HepG2 (cell line): ENCODE results near the gene CACNA2D1. TPM values are rescaled to one million over a fixed set of nuclear protein-coding genes. Genes with fewer than 3 reads are reported as not detected.

Experiments
- ATAC-seq: fragments of 200-7000 bp; cut with Tn5 transposase; 3 replicates; pipeline ENCODE4 v1.9.1; 2020; ENCODE audit warnings: mild to moderate bottlenecking, moderate library complexity
- BruUV-seq: library from RNA; stranded (reverse); fragments of 400-500 nt; replicated peaks from 2 replicates; lab custom pipeline; 2021; lab: Mats Ljungman, UMichigan
- CTCF ChIA-PET: fragments of 300-600 bp; formaldehyde crosslinking; extraction: SDS; loops from one replicate; lab custom pipeline; 2021; ENCODE audit warnings: low total read pairs, inconsistent platforms, low intra/inter-chr PET ratio; lab: Yijun Ruan, JAX
- POLR2A ChIA-PET: fragments of 350-600 bp; sonication (Branson Sonifier 250); formaldehyde crosslinking; loops from one replicate; lab custom pipeline; 2020; ENCODE audit warnings: antibody characterized with exemption, inconsistent platforms; lab: Yijun Ruan, JAX
- DNase-seq: peaks from one replicate; pipeline ENCODE4 v3.0.0-alpha.2; 2015; ENCODE audit warnings: low spot score
- FAIRE-seq: peaks from 3 replicates; lab custom pipeline; 2011; peaks lifted over from hg19 to GRCh38; lab: Jason Lieb, UNC
- H2AFZ ChIP-seq: one replicate; pipeline ENCODE4 v1.6.1; 2011; ENCODE audit warnings: low read length, inconsistent platforms
- H3K27ac ChIP-seq: fragments of 300-600 bp; 3 replicates; pipeline ENCODE4 v1.8.0; 2011; ENCODE audit warnings: mixed run types, mild to moderate bottlenecking, mixed read lengths, low read length, inconsistent platforms; ENCODE audit not compliant: insufficient read depth; ENCODE audit errors: extremely low read length
- H3K27me3 ChIP-seq, 2 experiments: fragments of 200-600 bp in 1 of 2; 2 replicates in 1 of 2; 3 replicates in 1 of 2; pipeline versions ENCODE4 v1.6.0 to v1.8.0; 2011; ENCODE audit warnings: low read length in 2 of 2, mild to moderate bottlenecking in 2 of 2, moderate library complexity in 2 of 2, inconsistent platforms in 1 of 2; ENCODE audit not compliant: insufficient read depth in 2 of 2, control insufficient read depth in 1 of 2
- H3K36me3 ChIP-seq, 2 experiments: fragments of 200-600 bp in 1 of 2; replicated peaks in 1 of 2; 2 replicates in 1 of 2; 3 replicates in 1 of 2; pipeline versions ENCODE4 v1.5.1 to v1.8.0; 2011; ENCODE audit warnings: low read length in 2 of 2, inconsistent platforms in 1 of 2; ENCODE audit not compliant: insufficient read depth in 2 of 2, control insufficient read depth in 1 of 2
- H3K4me1 ChIP-seq: 2 replicates; pipeline ENCODE4 v1.5.1; 2012; ENCODE audit warnings: low read length, inconsistent platforms; ENCODE audit not compliant: insufficient read depth
- H3K4me2 ChIP-seq: 2 replicates; pipeline ENCODE4 v1.6.0; 2011; ENCODE audit warnings: low read depth, low read length, inconsistent platforms
- H3K4me3 ChIP-seq, 3 experiments: fragments of 200-600 bp in 1 of 3; sonication (generic), shearing (Covaris generic) in 1 of 3; replicated peaks in 1 of 3; 2 replicates each; pipeline ENCODE4 v1.5.1; 2011 to 2016; ENCODE audit warnings: low read length in 3 of 3, inconsistent platforms in 2 of 3, low read depth in 2 of 3, mild to moderate bottlenecking in 2 of 3, control low read depth in 1 of 3, mixed read lengths in 1 of 3; ENCODE audit not compliant: insufficient read depth in 1 of 3
- H3K79me2 ChIP-seq: one replicate; pipeline ENCODE4 v1.6.1; 2011; ENCODE audit warnings: low read length, inconsistent platforms; ENCODE audit not compliant: insufficient read depth
- H3K9ac ChIP-seq: 2 replicates; pipeline ENCODE4 v1.6.0; 2011; ENCODE audit warnings: mild to moderate bottlenecking, low read depth, low read length, inconsistent platforms; ENCODE audit not compliant: insufficient read depth
- H3K9me3 ChIP-seq: 2 replicates; pipeline ENCODE4 v1.5.1; 2012; ENCODE audit warnings: mild to moderate bottlenecking, low read length
- H4K20me1 ChIP-seq: 2 replicates; pipeline ENCODE4 v1.6.0; 2011; ENCODE audit warnings: inconsistent platforms, mild to moderate bottlenecking, low read length, moderate library complexity; ENCODE audit not compliant: insufficient read depth
- CBX1 ChIP-seq: IDR thresholded peaks from one replicate; pipeline ENCODE4 v1.6.1; 2016; ENCODE audit warnings: antibody characterized with exemption, low read depth
- CBX2 ChIP-seq, 2 experiments: fragments of 200-600 bp in 1 of 2; sonication (generic); formaldehyde crosslinking in 1 of 2; IDR thresholded peaks; 2 replicates each; pipeline versions ENCODE4 v1.7.0 to v1.8.1; 2018 to 2022; ENCODE audit warnings: low read depth in 2 of 2, low read length in 1 of 2, mild to moderate bottlenecking in 1 of 2, missing genetic modification reagents in 1 of 2
- ETV6 ChIP-seq: sonication (generic); formaldehyde crosslinking; conservative IDR thresholded peaks from 2 replicates; pipeline ENCODE4 v1.4.0; 2020; ENCODE audit warnings: missing genetic modification reagents
- FOXK2 ChIP-seq: fragments of 450-650 bp; IDR thresholded peaks from 2 replicates; pipeline ENCODE4 v1.6.1; 2016
- GTF2F1 ChIP-seq: fragments of 150-350 bp; IDR thresholded peaks from 2 replicates; pipeline ENCODE4 v1.6.1; 2014; ENCODE audit warnings: low read length
- HMG20A ChIP-seq: IDR thresholded peaks from 2 replicates; pipeline ENCODE4 v1.6.1; 2016; ENCODE audit warnings: borderline replicate concordance
- HNF4A ChIP-seq: sonication (generic); formaldehyde crosslinking; IDR thresholded peaks from 2 replicates; pipeline ENCODE4 v1.4.0; 2020; ENCODE audit warnings: missing genetic modification reagents
- KDM5B ChIP-seq: sonication (generic); formaldehyde crosslinking; IDR thresholded peaks from 2 replicates; pipeline ENCODE4 v1.4.0; 2020; ENCODE audit warnings: missing genetic modification reagents, mild to moderate bottlenecking, borderline replicate concordance
- MNT ChIP-seq: fragments of 450-650 bp; IDR thresholded peaks from 2 replicates; pipeline ENCODE4 v1.6.1; 2016
- RCOR2 ChIP-seq: IDR thresholded peaks from 2 replicates; pipeline ENCODE4 v1.6.1; 2016; ENCODE audit warnings: missing biosample characterization, missing genetic modification reagents
- ZNF260 ChIP-seq: sonication (generic); formaldehyde crosslinking; IDR thresholded peaks from 2 replicates; pipeline ENCODE4 v1.4.0; 2020; ENCODE audit warnings: missing genetic modification reagents, low read depth, mild to moderate bottlenecking, borderline replicate concordance
- ZNF296 ChIP-seq: sonication (generic); formaldehyde crosslinking; conservative IDR thresholded peaks from 2 replicates; pipeline ENCODE4 v1.5.0; 2020; ENCODE audit warnings: mild to moderate bottlenecking, missing genetic modification reagents
- ZNF460 ChIP-seq: sonication (generic); formaldehyde crosslinking; IDR thresholded peaks from 2 replicates; pipeline ENCODE4 v1.5.1; 2020; ENCODE audit warnings: missing genetic modification reagents, mild to moderate bottlenecking, borderline replicate concordance
- ZNF646 ChIP-seq: sonication (generic); formaldehyde crosslinking; IDR thresholded peaks from 2 replicates; pipeline ENCODE4 v1.9.0; 2021; ENCODE audit warnings: mild to moderate bottlenecking, missing genetic modification reagents
- ZNF709 ChIP-seq: sonication (generic); formaldehyde crosslinking; IDR thresholded peaks from 2 replicates; pipeline ENCODE4 v1.5.0; 2020; ENCODE audit warnings: mild to moderate bottlenecking, missing genetic modification reagents
- ZNF790 ChIP-seq: sonication (generic); formaldehyde crosslinking; IDR thresholded peaks from 2 replicates; pipeline ENCODE4 v1.8.0; 2022; ENCODE audit warnings: missing genetic modification reagents, mild to moderate bottlenecking, borderline replicate concordance
- ZNF891 ChIP-seq: sonication (generic); formaldehyde crosslinking; IDR thresholded peaks from 2 replicates; pipeline ENCODE4 v1.5.0; 2020; ENCODE audit warnings: mild to moderate bottlenecking, missing genetic modification reagents
- WGBS: methylation state at CpG from one replicate; pipeline ENCODE4 v1.1.6; 2017; ENCODE audit warnings: low lambda C conversion rate; 5-methylcytosine and 5-hydroxymethylcytosine counted together
- in situ Hi-C: cut with HindIII; loops from 2 replicates; pipeline ENCODE4 v1.10.0; 2017; ENCODE audit warnings: low pct_unique_long_range_greater_than_20kb; ENCODE audit not compliant: extremely low pct_ligation_motif_present
- intact Hi-C: fragments of 100-400 bp; cut with micrococcal nuclease; formaldehyde crosslinking; loops from one replicate; pipeline ENCODE4 v1.10.0; 2022; ENCODE audit not compliant: unreplicated experiment
- polyA plus RNA-seq, 8 experiments: library from polyadenylated mRNA; depleted of rRNA in 3 of 8; stranded (reverse) in 7 of 8; unstranded in 1 of 8; fragments of >200 nt; fragmentation: Illumina TruSeq in 4 of 8; extraction: Trizol in 4 of 8; gene quantifications; 2 replicates each; pipeline versions ENCODE4 v1.2.1 to v1.2.3, GENCODE V29; 2011 to 2016; ENCODE audit warnings: low read depth in 4 of 8, missing spikeins in 1 of 8, mixed read lengths in 1 of 8; ENCODE audit not compliant: insufficient read depth in 1 of 8
- total RNA-seq, 5 experiments: library from RNA; depleted of rRNA; stranded (reverse); fragments of >200 nt; fragmentation: Illumina TruSeq; extraction: Trizol; gene quantifications; 2 replicates each; pipeline ENCODE4 v1.2.3, GENCODE V29; 2016; ENCODE audit warnings: low read depth in 1 of 5

CACNA2D1 gene
- total and polyA plus RNA-seq, 2 of the 13 experiments (the other 11 are each of a cell fraction or from before 2014, with no cell fraction given): not detected

GRCh38 chr7:82036146-82036886, 407.3 kb downstream of the CACNA2D1 start (continued):
- no peak for TF ChIP-seq ZNF646
- no peak for TF ChIP-seq ZNF891
- no peak for TF ChIP-seq ZNF296 (CRISPR knock-in tag)
- no peak for TF ChIP-seq HMG20A (CRISPR knock-in tag)

GRCh38 chr7:82035456-82035855, 408.1 kb downstream of the CACNA2D1 start:
- Histone ChIP-seq H3K36me3 (no peaks in the 10 kb centered on the region), H3K79me2 (no peaks in the 10 kb centered on the region), H3K4me1 (no peaks in the 10 kb centered on the region), H3K4me3 (no peak overlapping the region), H3K27ac (no peak overlapping the region), H2AFZ (no peak overlapping the region), H3K4me2 (no peak overlapping the region), H3K27me3 (no peaks in the 10 kb centered on the region), H3K9ac (no peak overlapping the region), H4K20me1 (no peaks in the 10 kb centered on the region), H3K9me3 (no peaks in the 10 kb centered on the region)
- ATAC-seq (no peak), FAIRE-seq (no peak), DNase-seq (no peak)
- ChIA-PET CTCF (no interaction called here), POLR2A (no interaction called here)
- BruUV-seq: no TSS peak
- in situ Hi-C loops (no loop called here), intact Hi-C loops (loop anchor here (5.0 kb wide), 1 partner anchor 447 kb away; no protein-coding TSS in a partner anchor)
- WGBS: 0% methylated on average over 1 of the region's 1 CpG
- TF ChIP-seq KDM5B: no peak
- TF ChIP-seq ZNF790 (CRISPR knock-in tag): no peak
- TF ChIP-seq CBX1: no peak
- no peak for TF ChIP-seq ZNF460 (CRISPR knock-in tag)
- TF ChIP-seq FOXK2: no peak
- TF ChIP-seq GTF2F1: no peak
- no peak for TF ChIP-seq CBX2 (IDR thresholded peaks at IDR 0.05; ENCODE audit: low read depth, low read length)
- TF ChIP-seq CBX2 (CRISPR knock-in tag; IDR thresholded peaks at IDR 0.05; ENCODE audit: low read depth): no peak
- no peak for TF ChIP-seq ETV6 (CRISPR knock-in tag)
- no peak for TF ChIP-seq HNF4A (CRISPR knock-in tag)
- no peak for TF ChIP-seq RCOR2 (CRISPR knock-in tag)
- no peak for TF ChIP-seq ZNF260 (CRISPR knock-in tag)
- no peak for TF ChIP-seq ZNF709
- no peak for TF ChIP-seq MNT
